Tibial nerve (tissue), 4 donors: Measurements from ENCODE around the gene GPRIN3. TPM values are rescaled to one million over a fixed set of nuclear protein-coding genes. Genes with fewer than 3 reads are reported as not detected.

Source experiments
- DNase-seq, 2 donors: peaks; one replicate each; pipeline ENCODE4 v3.0.0-alpha.2; 2019; ENCODE audit warnings: low spot score in 2 of 2
- H3K27ac ChIP-seq, 4 donors: fragments of 200-600 bp; sonication (generic) in 3 of 4; one replicate each; pipeline ENCODE4 v1.5.1; 2017 to 2019; ENCODE audit warnings: mild to moderate bottlenecking in 1 of 4
- H3K27me3 ChIP-seq, 2 donors: fragments of 200-600 bp; sonication (generic) in 1 of 2; one replicate each; pipeline versions ENCODE4 v1.5.1 to v1.6.0; 2017 to 2019
- H3K36me3 ChIP-seq, 3 donors: fragments of 200-600 bp; sonication (generic); one replicate each; pipeline ENCODE4 v1.5.1; 2018 to 2019
- H3K4me1 ChIP-seq, 4 donors: fragments of 200-600 bp; sonication (generic) in 3 of 4; one replicate each; pipeline ENCODE4 v1.5.1; 2017 to 2019
- H3K4me3 ChIP-seq, 4 donors: fragments of 200-600 bp; sonication (generic) in 3 of 4; one replicate each; pipeline ENCODE4 v1.5.1; 2017 to 2019; ENCODE audit warnings: mild to moderate bottlenecking in 1 of 4, moderate library complexity in 1 of 4
- H3K9me3 ChIP-seq, 4 donors: fragments of 200-600 bp; sonication (generic) in 3 of 4; one replicate each; pipeline ENCODE4 v1.5.1; 2017 to 2019
- CTCF ChIP-seq, 5 experiments: fragments of 200-600 bp in 3 of 5; fragments of 450-650 bp in 2 of 5; sonication (generic) in 3 of 5; IDR thresholded peaks; one replicate each; pipeline ENCODE4 v1.5.1; 2016 to 2019; ENCODE audit warnings: antibody characterized with exemption in 5 of 5, mild to moderate bottlenecking in 3 of 5, moderate library complexity in 2 of 5
- EP300 ChIP-seq, 2 donors: sonication (generic); formaldehyde crosslinking; IDR thresholded peaks; one replicate each; pipeline ENCODE4 v1.6.1; 2017; ENCODE audit warnings: antibody characterized with exemption in 2 of 2, mild to moderate bottlenecking in 1 of 2
- POLR2A ChIP-seq, 2 donors: fragments of 450-650 bp; IDR thresholded peaks; one replicate each; pipeline ENCODE4 v1.6.1; 2017; ENCODE audit warnings: antibody characterized with exemption in 2 of 2, mild to moderate bottlenecking in 2 of 2, moderate library complexity in 2 of 2
- WGBS, 2 donors: methylation state at CpG; one replicate each; pipeline ENCODE4 v1.1.5; 2018; 5-methylcytosine and 5-hydroxymethylcytosine counted together
- total RNA-seq, 4 donors: library from RNA; depleted of rRNA; stranded (reverse); fragments of >200 nt; gene quantifications; one replicate each; pipeline ENCODE4 v1.1.0, GENCODE V29; 2016

Gene GPRIN3
- total RNA-seq, 4 donors from 2014 or later: 2.3 to 5.2 (median 4.6) TPM

GRCh38 chr4:89283226-89284009 is 24.2 kb downstream of the GPRIN3 start:
- no peak overlapping the region for H3K4me3 ChIP-seq
- no peaks in the 10 kb centered on the region for H3K36me3 ChIP-seq
- peak overlapping the region in 1 of 4 donors; percentile 36 for H3K27ac ChIP-seq
- H3K4me1 ChIP-seq: peaks cover 0 to 10% (median 0%) of the 10 kb centered on the region in 4 donors
- H3K27me3 ChIP-seq: no peaks in the 10 kb centered on the region
- 86 to 90% methylated on average over 5 of the region's 5 CpGs for whole genome bisulfite sequencing, 2 donors
- H3K9me3 ChIP-seq: no peaks in the 10 kb centered on the region
- TF ChIP-seq POLR2A (IDR thresholded peaks at IDR 0.05) (no peak), CTCF (IDR thresholded peaks at IDR 0.05) (no peak), EP300 (IDR thresholded peaks at IDR 0.05) (no peak)
- no peak for DNase-seq

GRCh38 chr4:89279385-89279784 is 28.2 kb downstream of the GPRIN3 start:
- no peaks in the 10 kb centered on the region for H3K9me3 ChIP-seq
- TF ChIP-seq EP300 (IDR thresholded peaks at IDR 0.05): no peak
- TF ChIP-seq POLR2A (IDR thresholded peaks at IDR 0.05): no peak
- no peak for TF ChIP-seq CTCF (IDR thresholded peaks at IDR 0.05)
- H3K27me3 ChIP-seq: no peaks in the 10 kb centered on the region
- 86 to 95% methylated on average over 4 of the region's 4 CpGs for WGBS, 2 donors
- no peak overlapping the region for H3K4me3 ChIP-seq
- H3K27ac ChIP-seq: no peak overlapping the region
- H3K36me3 ChIP-seq: no peaks in the 10 kb centered on the region
- H3K4me1 ChIP-seq: no peaks in the 10 kb centered on the region
- no peak for DNase-seq

- H3K27me3 ChIP-seq: no peaks in the 10 kb centered on the region
- H3K36me3 ChIP-seq: no peaks in the 10 kb centered on the region
- no peaks in the 10 kb centered on the region for H3K9me3 ChIP-seq
- no peak overlapping the region for H3K27ac ChIP-seq
- no peaks in the 10 kb centered on the region for H3K4me1 ChIP-seq
- WGBS, 2 donors: 83 to 94% methylated on average over 5 of the region's 5 CpGs
- no peak overlapping the region for H3K4me3 ChIP-seq
- no peak for TF ChIP-seq CTCF (IDR thresholded peaks at IDR 0.05)
- no peak for TF ChIP-seq POLR2A (IDR thresholded peaks at IDR 0.05)
- no peak for TF ChIP-seq EP300 (IDR thresholded peaks at IDR 0.05)
- DNase-seq: no peak
These were observed 30.2 kb downstream of the GPRIN3 start for GRCh38 chr4:89277412-89277811.

GRCh38 chr4:89276296-89276695 is 31.3 kb downstream of the GPRIN3 start:
- TF ChIP-seq CTCF (IDR thresholded peaks at IDR 0.05) (no peak), EP300 (IDR thresholded peaks at IDR 0.05) (no peak), POLR2A (IDR thresholded peaks at IDR 0.05) (no peak)

DNA sequence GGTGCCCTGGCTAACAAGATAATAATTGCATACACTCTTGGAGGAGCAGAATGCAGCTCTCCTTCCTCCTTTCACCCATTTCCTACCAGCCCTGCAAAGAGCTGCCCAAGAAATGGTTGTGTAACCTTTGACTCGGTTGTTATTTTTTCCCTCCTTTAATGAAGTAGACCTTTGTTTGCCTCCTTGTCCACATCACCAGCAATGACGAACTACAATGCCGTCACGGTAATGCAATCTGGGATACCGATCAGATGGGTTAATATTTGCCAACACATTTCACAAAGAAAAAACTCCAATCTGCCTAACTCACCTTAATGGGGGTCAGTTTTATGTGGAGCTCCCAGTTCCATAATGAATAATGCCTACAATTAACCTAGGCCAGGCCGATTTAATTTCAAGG is 32.0 kb downstream of the GPRIN3 start:
- Histone ChIP-seq H3K27ac (no peak overlapping the region), H3K4me1 (no peaks in the 10 kb centered on the region), H3K9me3 (no peaks in the 10 kb centered on the region), H3K4me3 (no peak overlapping the region), H3K27me3 (no peaks in the 10 kb centered on the region), H3K36me3 (no peaks in the 10 kb centered on the region)
- TF ChIP-seq POLR2A (IDR thresholded peaks at IDR 0.05): no peak
- TF ChIP-seq EP300 (IDR thresholded peaks at IDR 0.05): no peak
- TF ChIP-seq CTCF (IDR thresholded peaks at IDR 0.05): no peak
- 38 to 58% methylated on average over 6 of the region's 6 CpGs for WGBS, 2 donors
- DNase-seq: no peak

More at GRCh38 chr4:89276296-89276695, 31.3 kb downstream of the GPRIN3 start:
- Histone ChIP-seq H3K36me3 (no peaks in the 10 kb centered on the region), H3K27ac (no peak overlapping the region), H3K27me3 (no peaks in the 10 kb centered on the region), H3K4me1 (no peaks in the 10 kb centered on the region), H3K4me3 (no peak overlapping the region), H3K9me3 (no peaks in the 10 kb centered on the region)
- no peak for DNase-seq
